ENCODE measurements around the gene TRIO. TPM values are rescaled to one million over a fixed set of nuclear protein-coding genes. Genes with fewer than 3 reads are reported as not detected.

TRIO gene
- total RNA-seq, 1 experiment from 2014 or later = 136 TPM

GRCh38 chr5:14522721-14523120 lies 379.6 kb downstream of the TRIO start:
- no peaks in the 10 kb centered on the region for H3K4me1 Mint-ChIP-seq (ENCODE audit: insufficient read depth, unreplicated experiment)
- H3K27me3 Mint-ChIP-seq (ENCODE audit: insufficient read depth, unreplicated experiment) = no peaks in the 10 kb centered on the region
- no TSS peak for BruUV-seq (replicated peaks)
- CTCF ChIA-PET = no interaction called here
- intact Hi-C loops (cut with micrococcal nuclease) = no loop called here
- H3K36me3 Mint-ChIP-seq (ENCODE audit: insufficient read depth, unreplicated experiment) = no peaks in the 10 kb centered on the region
- H3K27ac Mint-ChIP-seq (ENCODE audit: low read depth, unreplicated experiment) = no peak overlapping the region
- no peak for DNase-seq (ENCODE audit: unreplicated experiment)
- POLR2A ChIA-PET = no interaction called here
- no peak for TF ChIP-seq CTCF (IDR thresholded peaks at IDR 0.05; ENCODE audit: unreplicated experiment)
- H3K4me3 Mint-ChIP-seq (ENCODE audit: unreplicated experiment) = no peak overlapping the region
- no peaks in the 10 kb centered on the region for H3K9me3 Mint-ChIP-seq (ENCODE audit: unreplicated experiment)

- intact Hi-C loops (cut with micrococcal nuclease) = no loop called here
- no peak overlapping the region for H3K4me3 Mint-ChIP-seq (ENCODE audit: unreplicated experiment)
- H3K4me1 Mint-ChIP-seq (ENCODE audit: insufficient read depth, unreplicated experiment) = no peaks in the 10 kb centered on the region
- BruUV-seq (replicated peaks) = no TSS peak
- no peaks in the 10 kb centered on the region for H3K9me3 Mint-ChIP-seq (ENCODE audit: unreplicated experiment)
- no peak for DNase-seq (ENCODE audit: unreplicated experiment)
- no peak overlapping the region for H3K27ac Mint-ChIP-seq (ENCODE audit: low read depth, unreplicated experiment)
- H3K27me3 Mint-ChIP-seq (ENCODE audit: insufficient read depth, unreplicated experiment) = no peaks in the 10 kb centered on the region
- TF ChIP-seq CTCF (IDR thresholded peaks at IDR 0.05; ENCODE audit: unreplicated experiment) = no peak
- CTCF ChIA-PET = interaction anchor here (0.5 to 0.6 kb wide), 2 partner anchors 8 to 529 kb away, joined by 3 read pairs; no protein-coding TSS in a partner anchor
- POLR2A ChIA-PET = no interaction called here
- no peaks in the 10 kb centered on the region for H3K36me3 Mint-ChIP-seq (ENCODE audit: insufficient read depth, unreplicated experiment)
Measured at GRCh38 chr5:14523243-14524034, 380.3 kb downstream of the TRIO start.

- H3K4me1 Mint-ChIP-seq (ENCODE audit: insufficient read depth, unreplicated experiment) = no peaks in the 10 kb centered on the region
Measured at GRCh38 chr5:14525397-14525796, 382.3 kb downstream of the TRIO start.

GRCh38 chr5:14526493-14526892 lies 383.4 kb downstream of the TRIO start:
- no peak overlapping the region for H3K4me3 Mint-ChIP-seq (ENCODE audit: unreplicated experiment)
- intact Hi-C loops (cut with micrococcal nuclease) = no loop called here
- no peak overlapping the region for H3K27ac Mint-ChIP-seq (ENCODE audit: low read depth, unreplicated experiment)
- no peak for TF ChIP-seq CTCF (IDR thresholded peaks at IDR 0.05; ENCODE audit: unreplicated experiment)
- POLR2A ChIA-PET = interaction anchor here (0.7 kb wide), 1 partner anchor 10 kb away, joined by 3 read pairs; no protein-coding TSS in a partner anchor
- no peaks in the 10 kb centered on the region for H3K27me3 Mint-ChIP-seq (ENCODE audit: insufficient read depth, unreplicated experiment)
- CTCF ChIA-PET = interaction anchor here (0.7 kb wide), 1 partner anchor 326 kb away, joined by 3 read pairs; no protein-coding TSS in a partner anchor
- no TSS peak for BruUV-seq (replicated peaks)
- H3K36me3 Mint-ChIP-seq (ENCODE audit: insufficient read depth, unreplicated experiment) = no peaks in the 10 kb centered on the region
- no peak for DNase-seq (ENCODE audit: unreplicated experiment)
- H3K4me1 Mint-ChIP-seq (ENCODE audit: insufficient read depth, unreplicated experiment) = no peaks in the 10 kb centered on the region
- H3K9me3 Mint-ChIP-seq (ENCODE audit: unreplicated experiment) = no peaks in the 10 kb centered on the region

More at GRCh38 chr5:14525397-14525796, 382.3 kb downstream of the TRIO start:
- BruUV-seq (replicated peaks) = no TSS peak
- H3K27ac Mint-ChIP-seq (ENCODE audit: low read depth, unreplicated experiment) = no peak overlapping the region
- TF ChIP-seq CTCF (IDR thresholded peaks at IDR 0.05; ENCODE audit: unreplicated experiment) = no peak
- no peaks in the 10 kb centered on the region for H3K9me3 Mint-ChIP-seq (ENCODE audit: unreplicated experiment)
- H3K4me3 Mint-ChIP-seq (ENCODE audit: unreplicated experiment) = no peak overlapping the region
- ChIA-PET CTCF (interaction anchor here (0.6 kb wide), 1 partner anchor 8 kb away, joined by 3 read pairs; no protein-coding TSS in a partner anchor), POLR2A (no interaction called here)
- no peaks in the 10 kb centered on the region for H3K36me3 Mint-ChIP-seq (ENCODE audit: insufficient read depth, unreplicated experiment)
- no peaks in the 10 kb centered on the region for H3K27me3 Mint-ChIP-seq (ENCODE audit: insufficient read depth, unreplicated experiment)
- DNase-seq (ENCODE audit: unreplicated experiment) = no peak
- intact Hi-C loops (cut with micrococcal nuclease) = no loop called here

Data from MCF 10A (cell line).